MCF 10A (cell line): ENCODE data around the gene IFNLR1. TPM values are rescaled to one million over a fixed set of nuclear protein-coding genes. Genes with fewer than 3 reads are reported as not detected.

Experiments
- BruUV-seq: library from RNA; stranded (reverse); fragments of 400-500 nt; replicated peaks from 2 replicates; lab custom pipeline; 2021; lab: Mats Ljungman, UMichigan
- CTCF ChIA-PET: fragments of 300-600 bp; sonication (Branson Sonifier 250); formaldehyde crosslinking; extraction: SDS; loops from one replicate; lab custom pipeline; 2021; ENCODE audit warnings: antibody characterized with exemption, inconsistent platforms; lab: Yijun Ruan, JAX
- POLR2A ChIA-PET: fragments of 300-600, 350-650 bp; sonication (Branson Sonifier 250); formaldehyde crosslinking; extraction: SDS; loops from one replicate; lab custom pipeline; 2020; ENCODE audit warnings: antibody characterized with exemption, inconsistent platforms; lab: Yijun Ruan, JAX
- DNase-seq: peaks from one replicate; pipeline ENCODE4 v3.0.0-alpha.2; 2018; ENCODE audit not compliant: unreplicated experiment
- H3K27ac Mint-ChIP-seq: one replicate; pipeline ENCODE4 v1.8.0; 2022; ENCODE audit warnings: mild to moderate bottlenecking, low read depth, mixed read lengths; ENCODE audit not compliant: unreplicated experiment
- H3K27me3 Mint-ChIP-seq: one replicate; pipeline ENCODE4 v1.8.0; 2022; ENCODE audit warnings: mixed read lengths; ENCODE audit not compliant: insufficient read depth, unreplicated experiment
- H3K36me3 Mint-ChIP-seq: one replicate; pipeline ENCODE4 v1.8.0; 2022; ENCODE audit warnings: mild to moderate bottlenecking, moderate library complexity, mixed read lengths; ENCODE audit not compliant: insufficient read depth, unreplicated experiment
- H3K4me1 Mint-ChIP-seq: one replicate; pipeline ENCODE4 v1.8.0; 2022; ENCODE audit warnings: mixed read lengths; ENCODE audit not compliant: insufficient read depth, unreplicated experiment
- H3K4me3 Mint-ChIP-seq: one replicate; pipeline ENCODE4 v1.8.0; 2022; ENCODE audit warnings: mild to moderate bottlenecking, moderate library complexity, mixed read lengths; ENCODE audit not compliant: unreplicated experiment
- H3K9me3 Mint-ChIP-seq: one replicate; pipeline ENCODE4 v1.8.0; 2022; ENCODE audit warnings: mixed read lengths; ENCODE audit not compliant: unreplicated experiment
- CTCF ChIP-seq: fragments of 200-600 bp; IDR thresholded peaks from one replicate; pipeline ENCODE4 v1.8.0; 2022; ENCODE audit warnings: antibody characterized with exemption, mild to moderate bottlenecking; ENCODE audit not compliant: unreplicated experiment
- intact Hi-C: fragments of 100-400 bp; cut with micrococcal nuclease; formaldehyde crosslinking; loops from 2 replicates; pipeline ENCODE4 v1.14.1; 2022
- total RNA-seq: library from RNA; stranded (reverse); gene quantifications from 2 replicates; pipeline ENCODE4 v1.2.3, GENCODE V29; 2022

IFNLR1 gene
- total RNA-seq, 1 experiment from 2014 or later: 0.19 TPM

GRCh38 chr1:24181619-24182018 lies 5.5 kb downstream of the IFNLR1 start:
- no peak for TF ChIP-seq CTCF
- intact Hi-C loops: no loop called here
- no peak overlapping the region for H3K27ac Mint-ChIP-seq
- H3K4me3 Mint-ChIP-seq: no peak overlapping the region
- H3K9me3 Mint-ChIP-seq: no peaks in the 10 kb centered on the region
- no peaks in the 10 kb centered on the region for H3K27me3 Mint-ChIP-seq
- peaks cover 4% of the 10 kb centered on the region for H3K36me3 Mint-ChIP-seq
- POLR2A ChIA-PET: interaction anchor here (1.7 kb wide), 1 partner anchor 31 kb away, joined by 4 read pairs; no protein-coding TSS in a partner anchor
- DNase-seq: no peak
- CTCF ChIA-PET: no interaction called here
- no peaks in the 10 kb centered on the region for H3K4me1 Mint-ChIP-seq
- no TSS peak for BruUV-seq

GRCh38 chr1:24180676-24181075 lies 6.4 kb downstream of the IFNLR1 start:
- H3K4me1 Mint-ChIP-seq: no peaks in the 10 kb centered on the region
- no TSS peak for BruUV-seq
- CTCF ChIA-PET: interaction anchor here (0.6 to 2.0 kb wide), 5 partner anchors 9 to 37 kb away, joined by 3 to 8 read pairs (median 3); partner anchors contain the start of gene IL22RA1

GRCh38 chr1:24179251-24179840 lies 7.7 kb downstream of the IFNLR1 start:
- no peaks in the 10 kb centered on the region for H3K4me1 Mint-ChIP-seq
- intact Hi-C loops: no loop called here
- no peaks in the 10 kb centered on the region for H3K27me3 Mint-ChIP-seq
- no peak for DNase-seq
- no peak overlapping the region for H3K27ac Mint-ChIP-seq
- POLR2A ChIA-PET: interaction anchor here (0.6 to 0.8 kb wide), 2 partner anchors 24 to 111 kb away, joined by 3 to 5 read pairs; no protein-coding TSS in a partner anchor
- H3K9me3 Mint-ChIP-seq: no peaks in the 10 kb centered on the region
- CTCF ChIA-PET: interaction anchor here (0.7 to 2.0 kb wide), 5 partner anchors 8 to 414 kb away, joined by 3 to 8 read pairs (median 4); partner anchors contain the start of gene IFNLR1
- TF ChIP-seq CTCF: no peak
- no TSS peak for BruUV-seq
- H3K4me3 Mint-ChIP-seq: no peak overlapping the region
- H3K36me3 Mint-ChIP-seq: peaks cover 4% of the 10 kb centered on the region

More at GRCh38 chr1:24180676-24181075, 6.4 kb downstream of the IFNLR1 start:
- no peak for DNase-seq
- peaks cover 4% of the 10 kb centered on the region for H3K36me3 Mint-ChIP-seq
- no peaks in the 10 kb centered on the region for H3K9me3 Mint-ChIP-seq
- no peak overlapping the region for H3K4me3 Mint-ChIP-seq
- no peak overlapping the region for H3K27ac Mint-ChIP-seq
- intact Hi-C loops: no loop called here
- H3K27me3 Mint-ChIP-seq: no peaks in the 10 kb centered on the region
- POLR2A ChIA-PET: no interaction called here
- TF ChIP-seq CTCF: no peak

- POLR2A ChIA-PET: interaction anchor here (0.6 to 1.1 kb wide), 2 partner anchors 28 to 353 kb away, joined by 3 read pairs; partner anchors contain the start of gene HMGCL
These were observed 8.7 kb downstream of the IFNLR1 start for GRCh38 chr1:24178407-24178806.

More at GRCh38 chr1:24178407-24178806, 8.7 kb downstream of the IFNLR1 start:
- BruUV-seq: no TSS peak
- CTCF ChIA-PET: interaction anchor here (0.7 kb wide), 1 partner anchor 362 kb away, joined by 3 read pairs; no protein-coding TSS in a partner anchor
- Mint-ChIP-seq H3K4me3 (no peak overlapping the region), H3K27me3 (no peaks in the 10 kb centered on the region), H3K36me3 (peaks cover 4% of the 10 kb centered on the region), H3K9me3 (no peaks in the 10 kb centered on the region), H3K27ac (no peak overlapping the region), H3K4me1 (no peaks in the 10 kb centered on the region)
- no peak for DNase-seq
- TF ChIP-seq CTCF: no peak
- intact Hi-C loops: no loop called here
